ENCODE data around the gene TBC1D4.

Gene TBC1D4, protein sequence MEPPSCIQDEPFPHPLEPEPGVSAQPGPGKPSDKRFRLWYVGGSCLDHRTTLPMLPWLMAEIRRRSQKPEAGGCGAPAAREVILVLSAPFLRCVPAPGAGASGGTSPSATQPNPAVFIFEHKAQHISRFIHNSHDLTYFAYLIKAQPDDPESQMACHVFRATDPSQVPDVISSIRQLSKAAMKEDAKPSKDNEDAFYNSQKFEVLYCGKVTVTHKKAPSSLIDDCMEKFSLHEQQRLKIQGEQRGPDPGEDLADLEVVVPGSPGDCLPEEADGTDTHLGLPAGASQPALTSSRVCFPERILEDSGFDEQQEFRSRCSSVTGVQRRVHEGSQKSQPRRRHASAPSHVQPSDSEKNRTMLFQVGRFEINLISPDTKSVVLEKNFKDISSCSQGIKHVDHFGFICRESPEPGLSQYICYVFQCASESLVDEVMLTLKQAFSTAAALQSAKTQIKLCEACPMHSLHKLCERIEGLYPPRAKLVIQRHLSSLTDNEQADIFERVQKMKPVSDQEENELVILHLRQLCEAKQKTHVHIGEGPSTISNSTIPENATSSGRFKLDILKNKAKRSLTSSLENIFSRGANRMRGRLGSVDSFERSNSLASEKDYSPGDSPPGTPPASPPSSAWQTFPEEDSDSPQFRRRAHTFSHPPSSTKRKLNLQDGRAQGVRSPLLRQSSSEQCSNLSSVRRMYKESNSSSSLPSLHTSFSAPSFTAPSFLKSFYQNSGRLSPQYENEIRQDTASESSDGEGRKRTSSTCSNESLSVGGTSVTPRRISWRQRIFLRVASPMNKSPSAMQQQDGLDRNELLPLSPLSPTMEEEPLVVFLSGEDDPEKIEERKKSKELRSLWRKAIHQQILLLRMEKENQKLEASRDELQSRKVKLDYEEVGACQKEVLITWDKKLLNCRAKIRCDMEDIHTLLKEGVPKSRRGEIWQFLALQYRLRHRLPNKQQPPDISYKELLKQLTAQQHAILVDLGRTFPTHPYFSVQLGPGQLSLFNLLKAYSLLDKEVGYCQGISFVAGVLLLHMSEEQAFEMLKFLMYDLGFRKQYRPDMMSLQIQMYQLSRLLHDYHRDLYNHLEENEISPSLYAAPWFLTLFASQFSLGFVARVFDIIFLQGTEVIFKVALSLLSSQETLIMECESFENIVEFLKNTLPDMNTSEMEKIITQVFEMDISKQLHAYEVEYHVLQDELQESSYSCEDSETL (N-terminal part only)

DNA sequence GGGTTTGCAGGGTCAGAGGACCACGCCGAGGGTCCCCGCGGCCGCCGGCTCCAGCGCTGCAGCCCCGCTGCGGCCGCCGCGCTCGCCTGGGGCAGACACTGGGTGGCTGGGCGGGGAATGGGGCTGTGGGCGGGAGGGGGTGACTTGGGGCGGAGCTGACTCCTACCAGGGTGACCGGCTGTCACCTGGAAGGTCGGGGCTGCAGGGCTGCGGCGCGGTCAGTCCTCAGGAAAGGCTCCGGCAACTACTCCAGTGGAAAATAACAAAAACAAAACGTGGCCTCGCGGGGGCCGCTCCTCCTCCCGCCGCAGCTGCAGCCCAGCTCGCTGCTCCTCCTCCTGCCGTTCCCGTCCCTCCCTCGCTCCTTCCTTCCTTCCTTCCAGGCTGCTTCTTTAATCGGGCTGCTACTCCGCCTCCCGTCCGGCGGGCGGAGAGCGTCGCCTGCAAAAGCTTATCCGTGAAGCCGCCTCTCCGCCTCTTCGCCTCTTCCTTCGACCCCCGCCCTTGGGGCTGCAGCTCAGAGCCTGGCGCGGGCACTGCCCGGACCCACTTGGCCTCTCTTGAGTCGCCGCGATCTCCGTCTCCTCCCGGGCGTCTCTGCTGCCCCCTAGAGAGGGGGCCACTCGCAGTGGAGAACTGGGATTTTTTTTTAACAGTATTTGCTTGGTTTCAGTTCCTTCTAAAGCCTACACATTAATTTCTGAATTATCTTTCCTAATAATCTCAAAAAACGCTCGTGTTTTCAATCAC is at the start of gene TBC1D4:
Gene TBC1D4 (minus strand): TSS at position 100 of the 750 bp plus-strand sequence. CDS start 402 bp downstream, outside the sequence.
- peak; percentile 70 for DNase-seq (ENCODE audit: low spot score)

DNA sequence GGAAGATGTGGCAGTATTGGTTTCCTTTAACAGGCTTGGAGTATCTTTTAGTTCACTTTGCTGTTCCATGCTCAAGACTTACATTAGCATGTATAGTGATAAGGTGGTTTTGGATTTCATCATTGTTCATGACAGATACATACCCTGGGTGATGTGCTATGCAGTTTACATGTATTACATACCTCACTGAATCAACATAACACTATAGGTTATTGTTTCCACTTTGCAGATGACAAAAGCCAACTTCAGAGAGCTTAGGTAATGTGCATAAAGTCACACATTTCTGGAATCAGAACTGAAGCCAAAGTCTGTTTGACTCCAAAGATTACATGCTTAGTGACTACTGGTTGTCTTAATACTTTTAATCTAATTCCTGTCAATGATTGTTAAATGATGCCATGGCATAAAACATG is 48.6 kb upstream of the TBC1D4 start:
- no peak for DNase-seq (ENCODE audit: low spot score)

DNA sequence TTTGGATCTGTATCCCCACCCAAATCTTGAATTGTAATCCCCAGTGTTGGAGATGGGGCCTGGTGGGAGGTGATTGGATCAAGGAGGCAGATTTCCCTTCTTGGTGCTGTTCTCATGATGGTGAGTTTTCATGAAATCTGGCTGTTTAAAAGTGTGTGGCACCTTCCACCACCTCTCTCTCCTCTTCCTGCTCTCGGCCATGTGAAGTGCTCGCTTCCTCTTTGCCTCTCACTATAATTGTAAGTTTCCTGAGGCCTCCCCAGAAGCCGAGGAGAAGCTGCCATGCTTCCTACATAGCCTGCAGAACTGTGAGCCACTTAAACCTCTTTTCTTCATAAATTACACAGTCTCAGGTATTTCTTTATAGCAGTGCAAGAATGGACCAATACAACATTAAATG is 40.0 kb upstream of the TBC1D4 start:
- no peak for DNase-seq (ENCODE audit: low spot score)

DNA sequence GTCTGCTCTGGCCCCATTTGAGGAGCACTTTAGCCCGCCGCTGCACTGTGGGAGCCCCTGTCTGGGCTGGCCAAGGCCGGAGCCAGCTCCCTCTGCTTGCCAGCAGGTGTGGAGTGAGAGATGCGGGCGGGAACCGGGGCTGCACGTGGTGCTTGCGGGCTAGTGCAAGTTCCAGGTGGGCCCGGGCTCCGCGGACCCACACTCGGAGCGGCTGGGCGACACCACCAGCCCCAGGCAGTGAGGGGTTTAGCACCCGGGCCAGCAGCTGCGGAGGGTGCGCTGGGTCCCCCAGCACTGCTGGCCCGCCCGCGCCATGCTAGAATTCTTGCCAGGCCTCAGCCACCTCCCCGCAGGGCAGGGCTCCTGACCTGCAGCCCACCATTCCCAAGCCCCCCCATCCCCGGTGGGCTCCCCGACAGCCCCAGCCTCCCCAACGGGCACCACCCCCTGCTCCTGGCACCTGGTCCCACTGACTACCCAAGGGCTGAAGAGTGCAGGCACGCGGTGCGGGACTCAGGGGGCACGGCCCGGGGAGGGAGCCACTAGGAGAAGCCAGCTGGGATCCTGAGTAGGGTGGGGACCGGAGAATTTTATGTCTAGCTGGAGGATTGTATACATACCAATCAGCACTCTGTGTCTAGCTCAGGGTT is 36.6 kb upstream of the TBC1D4 start:
- DNase-seq (ENCODE audit: low spot score), result no peak

DNA sequence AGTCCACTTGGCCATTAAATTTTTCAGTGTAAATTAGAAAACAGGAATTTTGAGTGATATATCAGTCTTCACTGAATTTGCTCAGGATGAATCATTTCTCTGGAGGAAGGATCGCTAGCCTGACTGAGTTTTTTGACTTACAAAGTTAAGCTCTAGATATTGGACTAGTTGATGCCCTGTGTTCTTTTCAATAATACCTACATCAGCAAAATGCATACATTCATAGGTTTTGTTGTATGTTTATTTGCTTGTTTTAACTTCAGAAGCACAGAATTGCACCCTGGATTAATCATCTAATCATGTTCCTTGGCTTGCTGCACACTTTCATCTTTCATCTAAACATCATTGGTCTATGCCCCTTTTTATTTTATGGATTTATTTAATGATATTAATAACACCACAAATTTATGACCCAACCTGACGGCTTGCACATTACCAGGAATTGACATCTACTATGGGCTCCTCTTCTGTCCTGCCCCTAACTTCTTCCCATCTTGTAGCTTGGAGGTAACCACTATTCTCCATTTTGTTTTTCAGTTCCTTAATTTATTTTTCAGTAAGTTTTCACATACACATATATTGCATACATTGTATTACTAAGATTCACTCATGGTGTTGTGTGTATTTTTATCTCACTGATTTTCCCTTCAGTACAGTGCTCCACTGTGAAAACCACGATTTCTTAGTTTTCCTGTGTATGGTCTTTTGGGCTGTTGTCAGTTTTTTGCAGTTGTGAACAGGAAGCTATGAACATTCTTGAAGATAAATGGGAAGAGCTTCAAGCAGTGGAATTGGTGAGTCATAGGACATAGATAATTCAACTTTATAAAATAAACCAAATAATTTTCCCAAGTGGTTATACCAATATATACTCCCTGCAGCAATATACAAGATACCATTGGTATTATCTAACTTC is 32.4 kb upstream of the TBC1D4 start:
- DNase-seq (ENCODE audit: low spot score), result no peak

DNA sequence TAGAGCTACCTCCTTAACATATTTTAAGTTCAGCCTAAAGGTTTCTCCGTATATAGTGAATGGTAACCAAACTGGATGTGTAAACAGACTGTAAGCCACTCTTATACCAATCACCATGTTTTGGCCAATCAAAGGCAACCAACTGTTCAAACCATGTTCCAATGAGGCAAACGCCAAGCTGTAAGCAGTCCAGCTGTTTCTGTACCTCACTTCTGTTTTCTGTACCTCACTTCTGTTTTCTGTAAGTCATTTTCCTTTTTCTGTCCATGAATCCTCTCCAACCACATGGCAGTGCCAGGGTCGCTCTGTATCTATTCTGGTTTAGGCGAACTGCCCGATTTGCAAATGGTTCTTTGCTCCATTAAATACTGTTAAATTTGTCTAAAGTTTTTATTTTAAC is 31.3 kb upstream of the TBC1D4 start:
- no peak for DNase-seq (ENCODE audit: low spot score)

DNA sequence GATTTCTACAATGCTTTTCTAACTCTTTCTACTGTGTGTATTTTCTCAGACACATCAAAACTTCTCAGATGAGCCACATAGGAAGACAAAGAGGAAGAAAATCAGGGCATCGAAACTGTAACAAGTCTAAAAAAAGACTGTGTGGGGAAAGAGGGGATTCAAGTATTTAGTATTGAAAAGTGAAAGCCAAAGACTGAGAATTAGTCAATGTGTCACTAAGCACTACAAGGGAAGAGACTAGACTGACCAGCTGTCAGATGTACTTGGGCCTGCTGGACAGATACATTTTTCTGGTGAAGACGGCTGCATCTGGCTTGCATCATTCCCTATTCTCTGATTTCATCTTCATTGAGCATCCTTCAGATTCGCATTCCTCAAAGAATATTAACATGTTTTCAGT is 30.3 kb upstream of the TBC1D4 start:
- DNase-seq (ENCODE audit: low spot score), result no peak

DNA sequence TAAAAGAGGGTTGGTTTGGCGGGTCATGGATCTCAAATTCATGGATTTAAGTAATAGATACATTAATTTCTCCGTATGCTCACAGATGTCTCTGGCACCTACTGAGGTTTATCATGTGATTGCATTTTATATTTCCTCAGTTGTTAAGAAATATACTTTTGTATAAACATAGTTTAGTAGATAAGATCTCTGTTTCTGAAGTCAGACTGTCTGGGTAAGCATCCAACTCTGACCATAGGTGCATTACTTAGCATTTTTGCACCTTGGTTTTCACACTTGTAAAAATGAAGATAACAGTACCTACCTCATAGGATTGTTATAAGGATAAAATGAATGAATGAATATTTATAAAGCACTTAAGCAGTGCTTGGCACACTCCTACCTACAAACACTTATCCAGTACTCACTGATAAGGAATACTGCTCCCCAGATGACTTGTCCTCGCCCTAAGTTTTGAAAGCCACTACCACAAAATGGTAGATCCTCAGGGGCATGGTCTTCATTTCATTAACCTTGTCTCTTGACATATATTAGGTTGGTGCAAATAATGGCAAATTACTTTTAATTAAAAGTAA is 29.2 kb upstream of the TBC1D4 start:
- DNase-seq (ENCODE audit: low spot score), result no peak

DNA sequence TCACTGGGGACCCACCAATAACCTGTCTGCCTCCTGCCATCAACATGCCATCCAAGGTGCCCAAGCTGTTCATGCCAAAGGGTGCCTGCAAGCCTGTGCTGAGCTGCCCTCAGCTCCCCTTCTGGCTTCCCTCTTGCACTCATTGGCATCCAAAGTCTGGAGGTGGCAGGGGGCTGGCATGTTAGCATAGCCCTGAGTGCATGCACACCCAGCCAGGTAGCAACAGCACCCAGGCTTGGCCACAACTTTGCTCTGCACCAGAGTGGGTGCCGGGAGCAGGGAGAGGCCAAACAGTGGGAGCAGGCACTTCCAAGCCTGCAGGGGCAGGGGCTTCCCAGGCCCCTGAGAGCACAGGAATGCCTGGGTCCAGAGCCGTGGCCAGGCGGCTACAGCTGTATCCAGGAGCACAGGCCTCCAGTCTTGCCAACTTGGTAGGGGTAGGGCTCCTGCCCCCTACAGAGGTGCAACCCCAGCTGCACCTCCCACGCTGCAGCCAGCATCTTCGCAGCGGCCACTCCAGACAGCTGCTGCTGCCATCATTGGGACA is 26.1 kb upstream of the TBC1D4 start:
- no peak for DNase-seq (ENCODE audit: low spot score)

DNA sequence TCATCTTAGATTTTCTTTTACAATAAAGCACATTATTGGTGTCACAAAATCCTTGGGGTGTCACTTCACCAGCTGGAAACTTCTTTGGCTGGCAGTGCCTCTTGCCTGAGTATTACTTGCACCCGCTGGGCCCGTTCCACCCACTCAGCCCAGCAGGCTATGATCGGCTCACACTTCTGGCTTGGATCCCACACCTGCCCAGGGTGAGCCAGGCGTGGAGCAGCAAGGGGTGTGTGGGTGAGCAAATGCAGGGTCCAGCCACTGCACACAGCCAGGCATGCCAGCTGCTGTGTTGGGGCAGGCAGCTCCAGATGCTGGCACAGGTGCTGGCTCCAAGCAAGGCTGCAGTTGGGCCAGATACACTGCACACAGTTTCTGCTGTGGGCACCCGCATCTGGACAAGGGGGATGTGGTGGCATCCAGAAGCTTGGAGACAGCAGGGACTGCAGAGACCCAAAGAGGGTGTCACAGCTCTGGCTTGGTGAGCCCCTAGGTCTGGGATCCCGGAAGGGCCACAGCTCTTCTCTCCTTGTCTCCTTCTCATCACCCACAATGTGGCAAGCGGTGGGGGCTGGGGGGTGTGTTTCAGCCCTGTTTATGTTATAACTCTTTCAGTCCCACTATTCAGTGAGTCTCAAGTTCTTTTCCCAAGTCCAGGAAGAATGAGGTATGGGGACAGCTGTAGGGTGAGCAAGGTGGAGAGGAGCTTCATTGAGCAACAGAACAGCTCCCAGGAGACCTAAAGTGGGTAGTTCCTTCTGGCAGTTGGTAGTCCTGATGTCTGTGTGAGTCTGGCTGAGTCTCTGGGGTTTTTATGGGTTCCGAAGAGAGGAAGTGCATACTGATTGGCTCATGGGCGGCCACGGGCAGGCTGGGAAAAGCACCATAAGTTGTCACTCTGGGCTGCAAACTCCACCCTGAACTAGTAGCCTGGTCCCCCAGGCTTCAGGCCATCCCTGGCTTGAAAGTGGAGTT is 25.3 kb upstream of the TBC1D4 start:
- no peak for DNase-seq (ENCODE audit: low spot score)

DNA sequence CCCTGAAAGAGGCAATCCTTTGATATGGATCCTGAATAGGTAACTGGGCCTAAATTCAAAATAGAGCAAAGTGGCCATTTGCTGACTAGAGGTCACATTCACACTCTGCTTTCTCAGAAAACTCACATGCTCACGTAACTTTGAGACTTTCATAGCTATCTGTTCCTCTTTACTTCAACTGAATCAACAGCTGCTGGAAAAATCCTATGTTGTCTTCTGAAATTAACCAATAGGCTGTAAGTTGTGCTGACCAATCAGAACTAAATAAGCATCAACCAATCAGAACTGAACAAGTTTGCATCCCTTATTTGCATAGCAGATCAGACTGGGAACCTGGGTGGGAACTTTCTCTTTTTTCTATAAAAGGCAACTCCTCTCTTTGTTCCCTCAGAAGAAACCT is 24.0 kb upstream of the TBC1D4 start:
- no peak for DNase-seq (ENCODE audit: low spot score)

DNA sequence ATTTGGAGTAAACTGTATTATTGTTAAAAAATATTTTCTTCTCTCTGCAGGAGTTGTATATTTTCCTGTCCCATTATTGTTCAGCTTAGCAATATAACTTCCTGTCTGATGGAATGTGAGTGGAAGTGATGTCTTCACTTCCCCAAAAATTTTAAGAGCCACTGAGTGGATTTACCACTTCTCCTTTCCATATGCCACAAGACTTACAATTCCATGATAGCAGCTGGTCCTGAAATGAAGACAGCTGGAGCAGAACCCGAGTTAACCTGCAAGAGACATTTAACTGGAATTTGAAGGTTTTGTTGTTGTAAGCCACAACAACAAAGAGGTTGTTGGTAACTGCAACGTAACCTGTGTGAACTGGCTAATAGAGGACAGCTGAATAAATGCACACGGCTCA is 23.4 kb upstream of the TBC1D4 start:
- no peak for DNase-seq (ENCODE audit: low spot score)

DNA sequence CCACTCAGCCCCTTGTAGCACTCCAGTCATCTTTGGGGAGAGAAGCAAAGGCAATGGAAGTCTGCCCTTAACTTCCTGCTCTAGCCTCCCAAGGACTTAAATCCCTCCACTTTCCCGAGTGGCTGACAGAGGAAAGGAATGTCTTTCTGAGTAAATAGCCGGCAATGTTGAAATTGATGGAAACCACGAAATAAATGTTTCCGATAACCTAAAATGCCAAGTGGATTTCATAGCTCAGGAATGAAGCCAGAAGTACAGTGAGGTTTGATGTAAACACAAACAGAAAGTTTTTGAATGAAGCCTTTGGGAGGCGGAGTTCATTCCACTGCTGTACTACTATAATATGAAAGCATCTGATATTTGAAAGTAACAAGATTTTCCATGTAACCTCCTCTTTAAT is 14.0 kb upstream of the TBC1D4 start:
- no peak for DNase-seq (ENCODE audit: low spot score)

DNA sequence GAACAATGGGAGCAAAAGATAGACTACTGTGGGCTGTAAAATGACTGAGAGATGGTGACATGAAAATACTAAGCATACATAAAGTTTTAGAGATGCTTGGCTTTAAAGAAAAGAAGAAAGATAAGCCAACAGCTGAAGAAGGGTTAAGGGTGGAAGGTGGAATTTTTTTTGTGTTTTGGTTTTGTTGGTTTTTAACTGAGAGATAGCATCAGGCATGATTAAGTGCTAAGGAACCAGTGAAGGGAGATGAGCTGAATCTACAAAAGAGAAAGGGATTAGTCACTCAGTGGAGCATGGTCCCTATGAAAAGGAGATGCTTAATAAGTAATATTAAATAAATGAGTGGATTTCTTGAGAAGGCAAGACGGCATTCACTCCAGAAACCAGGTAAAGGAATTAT is 12.5 kb upstream of the TBC1D4 start:
- no peak for DNase-seq (ENCODE audit: low spot score)

DNA sequence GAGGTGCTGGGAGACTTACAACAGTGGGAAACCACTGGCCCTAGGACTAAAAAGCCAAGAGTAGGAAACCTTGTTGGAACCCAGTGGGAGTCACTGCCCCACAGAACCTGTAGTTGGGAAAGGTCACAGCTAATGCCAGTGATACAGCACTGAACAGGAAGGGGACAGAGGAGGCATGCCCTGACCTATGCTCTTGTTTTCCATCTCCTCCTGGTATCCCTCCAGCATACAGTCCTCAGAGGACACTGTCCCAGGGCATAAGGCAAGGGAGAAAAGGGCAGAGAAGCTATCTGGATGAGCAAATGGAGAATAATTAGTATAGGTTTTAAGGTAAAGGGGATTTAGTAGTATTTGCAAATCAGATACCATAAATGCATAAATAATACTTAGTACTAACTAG is 11.2 kb upstream of the TBC1D4 start:
- DNase-seq (ENCODE audit: low spot score), result no peak

DNA sequence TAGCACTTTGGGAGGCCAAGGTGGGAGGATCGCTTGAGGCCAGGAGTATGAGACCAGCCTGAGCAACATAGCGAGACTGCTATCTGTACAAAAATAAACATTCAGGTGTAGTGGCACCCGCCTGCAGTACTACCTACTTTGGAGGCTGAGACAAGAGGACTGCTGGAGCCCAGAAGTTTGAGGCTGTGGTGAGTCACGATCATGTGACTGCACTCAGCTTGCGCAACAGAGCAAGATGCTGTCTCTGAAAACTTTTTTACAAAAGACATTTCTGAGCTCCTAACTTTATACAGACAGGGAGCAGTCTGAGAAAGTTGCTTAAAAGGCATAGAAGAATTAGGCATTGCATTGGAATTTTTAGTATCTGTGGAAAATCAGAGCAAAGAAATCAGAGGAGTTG is 10.4 kb upstream of the TBC1D4 start:
- no peak for DNase-seq (ENCODE audit: low spot score)

DNA sequence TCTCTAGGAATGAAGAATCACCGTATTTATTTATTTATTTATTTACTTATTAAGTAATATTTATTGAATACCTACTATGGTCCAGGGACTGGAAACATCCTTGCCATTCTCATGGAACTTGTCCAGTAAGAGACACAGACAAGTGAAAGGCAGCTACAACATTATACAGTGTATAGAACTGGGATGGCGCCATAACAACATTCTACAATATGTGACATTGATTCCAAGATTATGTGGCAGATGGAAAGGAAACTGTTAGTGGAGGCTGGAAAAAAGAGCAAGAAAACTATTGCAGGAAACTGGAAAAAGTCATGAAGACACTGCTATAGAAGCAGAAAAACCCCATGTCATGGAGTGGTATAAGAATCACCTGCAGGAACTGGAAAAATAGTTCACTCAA is 9.4 kb upstream of the TBC1D4 start:
- no peak for DNase-seq (ENCODE audit: low spot score)

DNA sequence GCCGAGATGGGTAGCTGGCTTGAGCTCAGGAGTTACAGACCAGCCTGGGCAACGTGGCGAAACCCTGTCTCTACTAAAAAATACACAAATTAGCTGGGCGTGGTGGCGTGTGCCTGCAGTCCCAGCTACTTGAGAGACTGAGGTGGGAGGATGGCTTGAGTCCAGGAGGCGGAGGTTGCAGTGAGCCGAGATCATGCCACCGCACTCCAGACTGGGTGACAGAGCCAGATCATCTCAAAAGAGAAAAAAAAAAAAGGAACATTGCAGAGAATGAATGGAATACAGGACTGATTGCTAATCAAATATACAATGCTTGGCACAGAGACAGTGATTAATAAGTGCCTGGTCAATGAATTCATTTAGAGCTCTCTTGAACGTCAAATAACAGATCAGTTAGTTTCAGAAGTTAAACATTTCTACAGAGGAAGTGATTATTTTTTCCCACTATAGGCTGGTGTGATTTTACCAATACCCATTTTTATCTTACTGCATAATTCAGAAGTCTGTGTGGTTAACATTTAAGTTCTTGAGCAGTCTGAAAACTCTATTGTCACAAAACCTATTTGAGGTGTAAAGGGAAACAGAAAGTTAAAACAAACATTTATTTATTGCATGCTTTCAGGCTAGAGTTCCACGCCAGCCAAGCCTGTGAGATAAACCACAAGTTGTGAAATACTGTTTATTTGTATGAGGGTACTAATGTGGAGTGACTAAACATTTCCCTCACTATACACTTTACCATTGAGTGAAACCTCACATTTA is 7.7 kb upstream of the TBC1D4 start:
- DNase-seq (ENCODE audit: low spot score), result no peak
